GM18505 (cell line): ENCODE measurements around the gene COG1.

Experiments used
- ATAC-seq: cut with Tn5 transposase; IDR thresholded peaks from one replicate; pipeline ENCODE4 v1.9.1; 2021; ENCODE audit not compliant: unreplicated experiment
- POLR2A ChIP-seq: IDR thresholded peaks from 4 replicates; pipeline ENCODE4 v1.6.1; 2011; ENCODE audit warnings: borderline replicate concordance; ENCODE audit not compliant: insufficient read depth, insufficient read length; ENCODE audit errors: extremely low read depth

Gene COG1

GRCh38 chr17:73215447-73215846 is 22.6 kb downstream of the COG1 start:
- no peak for ATAC-seq

DNA sequence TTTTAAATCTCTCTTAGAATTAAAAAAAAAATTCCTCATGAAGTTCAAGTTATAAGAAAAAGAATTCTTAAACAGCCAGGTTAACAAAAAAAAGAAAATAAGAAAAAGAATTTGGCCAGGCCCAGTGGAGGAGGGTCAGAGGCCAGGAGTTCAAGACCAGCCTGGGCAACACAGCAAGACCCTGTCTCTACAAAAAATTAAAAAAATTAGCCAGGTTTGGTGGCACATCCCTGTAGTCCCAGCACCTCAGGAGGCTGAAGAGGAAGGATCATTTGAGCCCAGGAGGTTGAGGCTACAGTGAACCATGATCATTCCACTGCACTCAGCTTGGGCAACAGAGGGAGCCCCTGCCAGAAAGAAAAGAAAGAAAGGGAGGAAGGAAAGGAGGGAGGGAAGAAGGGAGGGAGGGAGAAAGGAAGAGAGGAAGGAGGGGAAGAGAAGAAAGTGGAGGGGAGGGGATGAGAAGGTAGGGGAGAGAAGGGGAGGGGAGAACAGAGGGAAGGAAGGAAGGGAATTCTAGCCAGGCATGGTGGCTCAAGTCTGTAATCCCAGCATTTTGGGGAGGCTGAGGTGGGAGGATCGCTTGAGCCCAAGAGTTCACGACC is 30.9 kb downstream of the COG1 start:
- no peak for TF ChIP-seq POLR2A
- no peak for ATAC-seq

More at GRCh38 chr17:73215447-73215846, 22.6 kb downstream of the COG1 start:
- no peak for TF ChIP-seq POLR2A

DNA sequence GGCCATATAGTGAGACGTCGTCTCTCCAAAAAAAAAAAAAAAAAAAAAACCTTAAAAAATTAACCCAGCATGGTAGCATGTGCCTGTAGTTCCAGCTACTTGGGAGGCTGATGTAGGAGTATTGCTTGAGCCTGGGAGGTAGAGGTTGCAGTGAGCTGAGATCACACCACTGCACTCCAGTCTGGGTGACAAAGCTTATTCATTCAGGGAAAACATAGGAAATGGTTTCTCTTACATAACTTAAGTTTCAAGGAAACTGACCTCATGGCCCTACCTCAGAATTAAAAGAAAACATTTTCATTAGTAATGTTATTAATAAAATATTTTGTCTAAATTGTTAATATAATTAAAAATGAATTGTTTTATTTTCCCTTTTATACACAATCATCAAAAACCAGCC is 31.4 kb downstream of the COG1 start:
- TF ChIP-seq POLR2A, result no peak
- ATAC-seq, result no peak

DNA sequence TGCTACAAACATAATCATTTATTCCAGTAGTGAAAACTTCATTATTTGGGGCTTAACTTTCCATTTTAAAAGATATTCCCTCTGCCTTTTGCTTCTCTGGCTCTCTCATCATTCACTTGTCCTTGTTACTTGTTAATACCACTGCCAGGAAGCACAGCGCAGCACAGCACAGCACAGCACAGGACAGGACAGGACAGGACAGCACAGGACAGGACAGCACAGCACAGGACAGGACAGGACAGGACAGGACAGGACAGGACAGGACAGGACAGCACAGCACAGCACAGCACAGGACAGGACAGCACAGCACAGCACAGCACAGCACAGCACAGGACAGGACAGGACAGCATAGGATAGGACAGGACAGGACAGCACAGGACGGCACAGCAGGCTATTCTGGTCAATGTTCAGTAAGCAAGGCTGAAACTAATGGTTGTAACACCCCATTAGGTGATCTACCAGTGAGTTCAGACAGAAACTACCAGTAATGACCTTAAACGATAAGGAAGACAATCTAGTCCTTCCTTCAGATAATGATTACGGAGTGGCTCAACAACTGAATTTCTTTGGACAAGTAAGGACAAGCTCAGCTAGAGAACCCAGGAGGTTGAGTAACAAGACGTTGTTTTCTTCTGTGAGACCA is 31.9 kb downstream of the COG1 start:
- ATAC-seq, result no peak
- TF ChIP-seq POLR2A, result no peak

GRCh38 chr17:73226556-73227172 is 33.8 kb downstream of the COG1 start:
- ATAC-seq, result no peak
- TF ChIP-seq POLR2A, result no peak

DNA sequence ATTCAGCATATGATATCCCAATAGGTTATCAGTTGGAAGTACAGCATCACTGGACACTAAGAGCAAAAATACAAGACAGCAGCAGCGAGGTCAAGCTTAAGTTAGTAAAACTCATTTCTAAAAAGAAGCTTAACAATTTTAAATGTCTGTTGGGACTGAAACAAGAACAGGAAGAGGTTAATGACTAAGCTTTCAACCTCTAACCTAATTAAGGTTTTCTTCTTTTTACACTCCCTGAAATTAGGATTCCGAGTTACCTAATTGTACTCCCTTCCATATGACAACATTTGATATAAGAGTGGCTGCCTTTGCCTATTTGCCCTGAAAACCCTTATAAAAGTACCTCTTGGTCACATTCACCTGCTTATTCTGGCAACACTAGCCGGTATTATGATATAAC is 34.5 kb downstream of the COG1 start:
- ATAC-seq, result no peak
- no peak for TF ChIP-seq POLR2A

GRCh38 chr17:73227944-73228343 is 35.1 kb downstream of the COG1 start:
- TF ChIP-seq POLR2A, result no peak
- ATAC-seq, result no peak

DNA sequence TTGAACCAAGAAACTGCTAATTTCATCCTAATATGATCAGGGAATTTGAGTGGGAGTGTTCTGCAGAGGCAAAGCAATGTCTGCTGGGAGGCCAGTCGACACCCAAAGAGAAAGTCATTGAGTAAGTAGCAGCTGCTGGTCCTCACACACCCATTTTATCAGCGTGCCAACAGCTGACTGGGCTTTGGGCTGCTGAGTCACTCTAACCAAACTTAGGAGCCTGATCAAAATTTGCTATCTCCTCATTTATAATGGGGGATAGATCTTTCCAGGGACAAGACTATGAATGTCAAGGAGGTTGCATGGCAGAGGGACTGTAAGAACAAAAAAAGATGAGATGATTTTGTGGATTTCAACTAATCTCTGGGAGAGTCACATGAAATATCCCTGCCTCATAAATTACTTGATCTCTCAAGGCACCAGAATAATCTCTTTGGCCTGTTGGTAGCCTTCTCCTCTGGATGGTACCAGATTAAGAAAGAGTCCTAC is 35.9 kb downstream of the COG1 start:
- ATAC-seq, result peak; percentile 31

DNA sequence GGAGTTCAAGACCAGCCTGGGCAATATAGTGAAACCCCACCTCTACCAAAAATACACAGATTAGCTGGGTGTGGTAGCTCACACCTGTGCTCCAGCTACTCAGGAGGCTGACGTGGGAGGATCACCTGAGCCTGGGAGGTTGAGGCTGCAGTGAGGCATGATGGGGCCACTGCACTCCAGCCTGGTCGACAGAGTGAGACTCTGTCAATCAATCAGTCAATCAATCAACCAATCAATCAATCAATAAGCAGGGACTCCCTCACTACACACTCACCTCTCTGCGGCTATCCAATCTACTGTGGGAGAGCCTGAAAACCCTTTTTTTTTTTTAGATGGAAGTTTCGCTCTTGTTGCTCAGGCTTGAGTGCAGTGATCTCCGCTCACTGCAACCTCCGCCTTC is 37.2 kb downstream of the COG1 start:
- no peak for TF ChIP-seq POLR2A
- no peak for ATAC-seq

More for the DNA sequence above, 35.9 kb downstream of the COG1 start:
- no peak for TF ChIP-seq POLR2A

GRCh38 chr17:73231395-73231794 is 38.5 kb downstream of the COG1 start:
- ATAC-seq, result no peak
- TF ChIP-seq POLR2A, result no peak

DNA sequence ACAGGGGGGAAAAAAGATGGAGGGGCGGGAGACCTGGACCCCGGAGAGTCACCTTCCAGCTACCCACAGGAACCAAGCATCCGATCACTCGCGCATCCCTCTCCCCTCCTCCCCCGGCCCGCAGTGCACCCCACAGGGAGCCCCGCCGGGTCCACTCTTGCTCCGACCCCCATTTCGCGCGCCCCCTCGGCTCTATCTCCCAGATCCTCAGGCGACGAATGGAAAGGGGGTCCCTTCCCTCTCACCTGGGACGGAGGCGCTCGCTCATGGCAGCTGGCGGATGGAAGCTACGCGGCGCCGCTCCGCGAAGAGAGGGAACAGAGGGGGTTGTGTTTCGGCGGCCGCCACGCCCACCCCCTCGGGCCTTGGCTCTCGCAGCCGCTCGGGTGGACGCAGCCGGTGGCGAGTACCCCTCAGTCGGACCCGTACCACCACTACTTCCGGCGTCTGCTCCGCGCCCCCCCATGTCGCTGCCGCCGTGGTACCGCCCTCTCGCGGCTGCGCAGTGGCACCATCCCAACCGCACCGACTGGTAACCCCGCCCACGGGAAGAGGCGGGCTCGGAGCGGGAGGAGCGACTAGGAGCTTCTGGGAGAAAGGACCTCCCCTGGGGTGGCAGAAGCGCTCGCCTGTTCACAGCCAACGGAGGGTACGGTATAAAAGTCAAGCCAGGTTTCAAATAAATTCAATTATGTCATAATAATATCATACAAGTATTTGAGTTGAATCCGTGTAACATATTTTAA is 39.2 kb downstream of the COG1 start:
- ATAC-seq, result peak; percentile 84
- peak; percentile 69 for TF ChIP-seq POLR2A

GRCh38 chr17:73232587-73233373 is 39.9 kb downstream of the COG1 start:
- peak; percentile 15 for ATAC-seq
- TF ChIP-seq POLR2A, result peak; percentile 25

DNA sequence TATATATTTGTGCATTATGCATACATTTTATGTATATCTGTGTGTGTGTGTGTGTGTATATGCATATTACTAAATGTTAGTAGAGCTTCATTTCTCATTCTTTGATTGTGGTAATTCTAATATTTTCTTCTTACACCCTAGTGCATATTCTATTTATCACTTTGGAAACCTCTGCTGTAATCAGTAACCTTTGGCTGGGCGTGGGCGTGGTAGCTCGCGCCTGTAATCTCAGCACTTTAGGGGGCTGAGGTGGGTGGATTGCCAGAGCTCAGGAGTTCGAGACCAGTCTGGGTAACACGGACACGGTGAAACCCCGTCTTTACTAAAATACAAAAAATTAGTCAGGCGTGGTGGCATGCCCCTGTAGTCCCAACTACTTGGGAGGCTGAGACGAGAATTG is 41.9 kb downstream of the COG1 start:
- no peak for ATAC-seq
- no peak for TF ChIP-seq POLR2A
